Measurements from ENCODE around the gene SLC8A1. TPM values are rescaled to one million over a fixed set of nuclear protein-coding genes. Genes with fewer than 3 reads are reported as not detected.

Gene SLC8A1
- total RNA-seq, 1 experiment from 2014 or later, result 0.43 TPM

DNA sequence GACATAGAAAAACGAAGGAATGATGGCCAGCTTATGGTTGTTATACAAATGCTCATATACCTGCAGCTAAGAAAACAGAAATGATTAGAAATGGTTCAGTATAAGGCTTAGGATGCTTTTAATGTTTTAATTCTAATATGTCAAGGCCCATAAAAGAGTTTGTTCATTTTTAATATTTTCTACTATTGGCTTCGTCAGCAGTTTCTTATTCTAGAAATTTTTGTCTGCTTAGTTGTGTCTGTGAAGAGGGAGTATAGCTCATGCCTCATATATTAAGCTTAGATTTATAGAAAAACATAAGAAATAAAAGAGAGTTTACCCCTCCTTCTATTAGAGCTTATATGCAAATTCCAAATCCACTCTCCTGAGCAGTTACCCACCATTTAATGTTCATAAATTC is 292.6 kb downstream of the SLC8A1 start:
- H3K9me3 Mint-ChIP-seq (ENCODE audit: unreplicated experiment), result no peaks in the 10 kb centered on the region
- intact Hi-C loops (cut with micrococcal nuclease; ENCODE audit: unreplicated experiment), result no loop called here
- POLR2A ChIA-PET, result no interaction called here

DNA sequence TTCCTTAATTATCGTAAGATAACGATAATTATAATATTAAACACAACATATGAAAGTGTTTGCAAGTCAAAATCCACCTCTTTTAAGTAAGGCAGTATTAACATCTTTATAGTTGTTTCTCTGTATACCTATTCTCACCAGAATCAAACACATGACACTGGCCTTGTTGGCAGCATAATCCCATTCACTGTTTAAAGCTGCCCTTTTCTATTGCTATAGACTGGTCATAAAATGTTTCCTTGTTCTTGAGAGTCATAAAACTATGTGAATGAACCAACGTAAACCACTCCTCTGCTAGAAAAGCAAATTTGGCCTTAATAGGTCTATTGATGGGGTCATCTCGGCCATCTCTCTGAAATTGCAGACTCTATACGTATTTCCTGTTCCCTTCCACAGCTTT is 293.1 kb downstream of the SLC8A1 start:
- H3K4me1 Mint-ChIP-seq (ENCODE audit: low read depth, unreplicated experiment), result peaks cover 3% of the 10 kb centered on the region

More for the DNA sequence above, 292.6 kb downstream of the SLC8A1 start:
- Mint-ChIP-seq H3K27ac (ENCODE audit: unreplicated experiment) (no peak overlapping the region), H3K4me3 (ENCODE audit: unreplicated experiment) (no peak overlapping the region), H3K36me3 (ENCODE audit: insufficient read depth, unreplicated experiment) (no peaks in the 10 kb centered on the region), H3K27me3 (ENCODE audit: insufficient read depth, unreplicated experiment) (peaks cover 2% of the 10 kb centered on the region), H3K4me1 (ENCODE audit: low read depth, unreplicated experiment) (no peaks in the 10 kb centered on the region)
- CTCF ChIA-PET, result no interaction called here
- Histone ChIP-seq H3K27me3 (replicated peaks; ENCODE audit: control insufficient read depth, insufficient read depth, low read length) (no peaks in the 10 kb centered on the region; the same call in 1 of the 2 replicates), H3K4me1 (no peaks in the 10 kb centered on the region), H3K9me3 (no peaks in the 10 kb centered on the region), H3K36me3 (ENCODE audit: control insufficient read depth, insufficient read depth, low read length) (no peaks in the 10 kb centered on the region), H3K4me3 (ENCODE audit: low read depth, low read length) (no peak overlapping the region)
- TF ChIP-seq, protein P1, sequence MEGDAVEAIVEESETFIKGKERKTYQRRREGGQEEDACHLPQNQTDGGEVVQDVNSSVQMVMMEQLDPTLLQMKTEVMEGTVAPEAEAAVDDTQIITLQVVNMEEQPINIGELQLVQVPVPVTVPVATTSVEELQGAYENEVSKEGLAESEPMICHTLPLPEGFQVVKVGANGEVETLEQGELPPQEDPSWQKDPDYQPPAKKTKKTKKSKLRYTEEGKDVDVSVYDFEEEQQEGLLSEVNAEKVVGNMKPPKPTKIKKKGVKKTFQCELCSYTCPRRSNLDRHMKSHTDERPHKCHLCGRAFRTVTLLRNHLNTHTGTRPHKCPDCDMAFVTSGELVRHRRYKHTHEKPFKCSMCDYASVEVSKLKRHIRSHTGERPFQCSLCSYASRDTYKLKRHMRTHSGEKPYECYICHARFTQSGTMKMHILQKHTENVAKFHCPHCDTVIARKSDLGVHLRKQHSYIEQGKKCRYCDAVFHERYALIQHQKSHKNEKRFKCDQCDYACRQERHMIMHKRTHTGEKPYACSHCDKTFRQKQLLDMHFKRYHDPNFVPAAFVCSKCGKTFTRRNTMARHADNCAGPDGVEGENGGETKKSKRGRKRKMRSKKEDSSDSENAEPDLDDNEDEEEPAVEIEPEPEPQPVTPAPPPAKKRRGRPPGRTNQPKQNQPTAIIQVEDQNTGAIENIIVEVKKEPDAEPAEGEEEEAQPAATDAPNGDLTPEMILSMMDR (IDR thresholded peaks at IDR 0.05; ENCODE audit: insufficient read depth in 1 of 2, low read depth in 1 of 2, low read length in 1 of 2, severe bottlenecking in 1 of 2, unreplicated experiment in 1 of 2), result no peak
- no TSS peak for BruUV-seq (replicated peaks)
- no peak for DNase-seq

DNA sequence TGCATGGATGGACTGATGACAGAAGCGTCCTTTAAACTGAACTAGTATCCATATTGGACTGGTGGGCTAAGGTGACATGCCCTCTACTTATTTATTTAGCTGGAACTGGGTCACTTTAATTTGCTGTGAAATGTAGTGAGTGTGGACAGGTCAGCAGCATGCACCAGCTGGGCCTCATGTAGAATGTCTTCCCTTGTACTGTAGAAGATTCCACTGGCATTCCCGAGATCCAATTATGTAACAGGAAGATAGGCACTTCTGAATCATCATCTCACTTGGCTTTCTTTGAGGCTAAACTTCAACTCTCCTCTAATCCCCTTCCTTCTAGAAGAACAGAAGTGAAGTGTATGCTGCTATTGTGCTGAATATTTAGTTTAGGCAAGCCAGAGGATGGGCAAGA is 296.2 kb downstream of the SLC8A1 start:
- no peak overlapping the region for H3K27ac Mint-ChIP-seq (ENCODE audit: unreplicated experiment)
- peaks cover 10% of the 10 kb centered on the region for H3K4me1 Mint-ChIP-seq (ENCODE audit: low read depth, unreplicated experiment)
- DNase-seq, result no peak
- Histone ChIP-seq H3K4me1 (peaks cover 5% of the 10 kb centered on the region), H3K9me3 (no peaks in the 10 kb centered on the region), H3K36me3 (ENCODE audit: control insufficient read depth, insufficient read depth, low read length) (no peaks in the 10 kb centered on the region), H3K27me3 (replicated peaks; ENCODE audit: control insufficient read depth, insufficient read depth, low read length) (no peaks in the 10 kb centered on the region), H3K4me3 (ENCODE audit: low read depth, low read length) (no peak overlapping the region)
- ChIA-PET CTCF (no interaction called here), POLR2A (interaction anchor here (0.7 kb wide), 1 partner anchor 157 kb away, joined by 5 read pairs; no protein-coding TSS in a partner anchor)
- H3K4me3 Mint-ChIP-seq (ENCODE audit: unreplicated experiment), result no peak overlapping the region
- H3K27me3 Mint-ChIP-seq (ENCODE audit: insufficient read depth, unreplicated experiment), result peaks cover 3% of the 10 kb centered on the region
- no TSS peak for BruUV-seq (replicated peaks)
- TF ChIP-seq, protein P1 (IDR thresholded peaks at IDR 0.05; ENCODE audit: insufficient read depth in 1 of 2, low read depth in 1 of 2, low read length in 1 of 2, severe bottlenecking in 1 of 2, unreplicated experiment in 1 of 2), result no peak
- H3K9me3 Mint-ChIP-seq (ENCODE audit: unreplicated experiment), result no peaks in the 10 kb centered on the region
- no peaks in the 10 kb centered on the region for H3K36me3 Mint-ChIP-seq (ENCODE audit: insufficient read depth, unreplicated experiment)
- intact Hi-C loops (cut with micrococcal nuclease; ENCODE audit: unreplicated experiment), result no loop called here

More for the DNA sequence above, 293.1 kb downstream of the SLC8A1 start:
- peaks cover 2% of the 10 kb centered on the region for H3K27me3 Mint-ChIP-seq (ENCODE audit: insufficient read depth, unreplicated experiment)
- ChIA-PET POLR2A (no interaction called here), CTCF (no interaction called here)
- Histone ChIP-seq H3K4me3 (ENCODE audit: low read depth, low read length) (no peak overlapping the region), H3K27me3 (replicated peaks; ENCODE audit: control insufficient read depth, insufficient read depth, low read length) (no peaks in the 10 kb centered on the region; the same call in 1 of the 2 replicates), H3K36me3 (ENCODE audit: control insufficient read depth, insufficient read depth, low read length) (no peaks in the 10 kb centered on the region), H3K9me3 (no peaks in the 10 kb centered on the region), H3K4me1 (no peaks in the 10 kb centered on the region)
- no TSS peak for BruUV-seq (replicated peaks)
- no peak overlapping the region for H3K27ac Mint-ChIP-seq (ENCODE audit: unreplicated experiment)
- TF ChIP-seq, protein P1 (IDR thresholded peaks at IDR 0.05; ENCODE audit: insufficient read depth in 1 of 2, low read depth in 1 of 2, low read length in 1 of 2, severe bottlenecking in 1 of 2, unreplicated experiment in 1 of 2), result no peak
- no peak overlapping the region for H3K4me3 Mint-ChIP-seq (ENCODE audit: unreplicated experiment)
- H3K9me3 Mint-ChIP-seq (ENCODE audit: unreplicated experiment), result no peaks in the 10 kb centered on the region
- DNase-seq, result no peak
- intact Hi-C loops (cut with micrococcal nuclease; ENCODE audit: unreplicated experiment), result no loop called here
- no peaks in the 10 kb centered on the region for H3K36me3 Mint-ChIP-seq (ENCODE audit: insufficient read depth, unreplicated experiment)

Data from Caco-2 (cell line).